Lung microvascular endothelial cell (primary cell): ENCODE results near the gene PCDH17. TPM values are rescaled to one million over a fixed set of nuclear protein-coding genes. Genes with fewer than 3 reads are reported as not detected.

Experiments
- DNase-seq, 2 donors: peaks; one replicate each; pipeline versions ENCODE4 v3.0.0 to v3.0.0-alpha.2; 2010; ENCODE audit warnings: low read depth in 2 of 2
- total RNA-seq: library from RNA; depleted of rRNA; stranded (reverse); fragments of >200 nt; gene quantifications from 2 replicates; pipeline ENCODE4 v1.2.1, GENCODE V29; 2014

Gene PCDH17
- total RNA-seq, 1 donor from 2014 or later: 7.9 TPM

GRCh38 chr13:57734306-57734705 lies 102.8 kb downstream of the PCDH17 start:
- no peak for DNase-seq

- no peak for DNase-seq
Observed at GRCh38 chr13:57739089-57739488, 107.5 kb downstream of the PCDH17 start.

DNA sequence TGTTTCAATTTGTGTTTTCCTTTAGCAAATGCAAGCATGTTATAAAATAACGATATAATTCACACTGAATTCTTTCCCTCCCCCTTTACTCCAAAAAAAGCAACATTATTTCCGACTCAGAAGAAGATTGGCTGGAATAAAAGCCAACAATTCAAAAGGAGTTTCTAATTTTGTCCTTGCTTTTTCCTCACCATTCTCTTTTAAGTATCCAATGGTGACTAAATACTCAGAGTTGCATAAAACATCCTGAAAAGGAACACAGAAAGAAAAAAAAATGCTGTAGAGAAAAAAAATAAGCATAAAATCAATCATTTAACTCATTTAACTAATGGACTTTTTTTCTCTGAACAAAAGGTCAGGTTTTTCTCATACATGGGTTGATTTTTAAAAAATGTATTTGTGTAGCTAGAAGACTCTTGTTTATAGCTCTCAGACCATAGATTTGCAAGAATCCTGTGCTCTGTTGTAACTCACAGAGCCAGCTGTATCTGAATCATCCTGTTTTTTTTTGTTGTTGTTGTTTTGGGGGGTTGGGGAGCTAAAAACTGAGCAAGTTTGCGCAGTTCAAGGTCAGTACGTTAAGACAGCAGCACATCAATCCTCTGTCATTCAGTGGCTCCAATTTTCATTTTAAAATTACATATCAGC lies 108.1 kb downstream of the PCDH17 start:
- DNase-seq: no peak

DNA sequence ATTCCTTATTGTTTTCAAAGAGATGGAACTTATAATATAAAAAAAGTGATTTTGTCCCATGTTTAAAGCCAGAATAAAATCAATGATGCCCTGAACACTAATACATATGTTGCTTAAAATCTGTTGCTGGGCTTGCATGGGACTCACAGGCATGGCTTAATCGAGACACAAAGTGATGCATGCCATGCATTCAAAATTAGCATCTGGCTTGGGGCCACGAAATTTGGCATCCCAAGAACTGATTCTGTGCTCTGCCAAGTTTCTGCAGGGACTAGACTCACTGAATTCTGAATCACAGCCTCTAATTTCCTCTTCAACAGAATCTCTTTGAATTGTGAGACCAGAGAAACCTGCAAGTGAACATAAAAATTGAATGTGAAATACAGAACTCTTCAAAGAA lies 109.2 kb downstream of the PCDH17 start:
- DNase-seq: no peak

DNA sequence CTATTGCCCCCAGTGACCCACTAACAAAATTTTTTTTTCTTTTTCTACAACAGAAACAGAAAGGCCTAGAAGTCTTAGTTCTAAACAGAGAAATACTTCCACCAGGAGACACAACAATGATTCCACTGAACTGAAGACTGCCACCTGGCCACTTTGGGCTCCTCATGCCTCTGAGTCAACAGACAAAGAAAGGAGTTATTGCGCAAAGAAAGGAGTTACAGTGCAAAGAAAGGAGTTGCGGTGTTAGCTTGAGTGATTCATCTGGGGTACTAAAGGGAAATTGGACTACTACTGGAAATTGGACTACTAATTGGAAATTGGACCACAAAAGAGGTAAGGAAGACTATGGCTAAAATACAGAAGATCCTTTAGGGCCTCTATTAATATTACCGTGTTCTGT lies 116.6 kb downstream of the PCDH17 start:
- no peak for DNase-seq

DNA sequence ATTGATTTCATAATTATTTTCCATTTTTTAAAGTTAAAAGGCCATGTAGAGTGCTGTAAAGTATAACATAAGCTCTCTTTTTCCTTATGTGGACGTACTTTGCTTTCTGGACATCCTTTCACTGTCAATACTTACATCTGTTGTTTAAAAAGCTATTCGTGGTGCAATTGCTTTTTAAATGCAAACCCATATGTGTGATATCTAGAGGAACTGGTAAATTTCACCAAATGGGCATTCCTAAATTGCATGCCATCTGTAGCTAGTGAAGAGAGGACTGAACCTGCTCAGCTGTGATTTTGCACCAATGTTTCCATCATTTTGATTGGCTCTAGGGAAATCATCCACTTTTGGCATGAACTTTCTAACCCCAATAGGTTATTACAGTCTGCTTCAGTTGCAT lies 129.4 kb downstream of the PCDH17 start:
- no peak for DNase-seq

DNA sequence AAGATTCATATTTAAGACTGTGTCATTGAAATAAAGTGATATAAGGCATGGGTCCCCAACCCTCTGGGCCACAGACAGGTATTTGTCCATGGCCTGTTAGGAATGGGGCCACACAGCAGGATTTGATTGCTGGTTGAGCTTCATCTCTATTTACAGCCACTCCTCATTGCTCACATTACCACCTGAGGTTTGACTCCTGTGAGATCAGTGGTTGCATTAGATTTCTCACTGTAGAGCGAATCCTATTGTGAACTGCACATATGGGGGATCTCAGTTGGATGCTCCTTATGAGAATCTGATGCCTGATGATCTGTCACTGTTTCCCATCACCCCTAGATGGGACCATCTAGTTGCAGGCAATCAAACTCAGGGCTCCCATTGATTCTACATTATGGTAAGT lies 132.1 kb downstream of the PCDH17 start:
- no peak for DNase-seq
